Prostate gland (tissue), 2 donors: ENCODE measurements around the gene IL17F. TPM values are rescaled to one million over a fixed set of nuclear protein-coding genes. Genes with fewer than 3 reads are reported as not detected.

Source experiments
- DNase-seq: peaks from one replicate; pipeline ENCODE4 v3.0.0-alpha.2; 2019; ENCODE audit warnings: low spot score
- H3K27ac ChIP-seq, 2 donors: fragments of 200-600 bp; sonication (generic); 2 replicates each; pipeline ENCODE4 v1.5.1; 2017 to 2019
- H3K27me3 ChIP-seq: fragments of 200-600 bp; sonication (generic); replicated peaks from 2 replicates; pipeline ENCODE4 v1.5.1; 2019; ENCODE audit not compliant: insufficient read depth
- H3K36me3 ChIP-seq, 2 donors: fragments of 200-600 bp; sonication (generic); 1 replicate in 1 of 2; 2 replicates in 1 of 2; pipeline versions ENCODE4 v1.5.1 to v1.8.1; 2017 to 2019
- H3K4me1 ChIP-seq: fragments of 200-600 bp; sonication (generic); replicated peaks from 2 replicates; pipeline ENCODE4 v1.5.1; 2019
- H3K4me3 ChIP-seq, 2 donors: fragments of 200-600 bp; sonication (generic); 2 replicates each; pipeline ENCODE4 v1.5.1; 2017 to 2019
- H3K9me3 ChIP-seq: fragments of 200-600 bp; sonication (generic); 2 replicates; pipeline ENCODE4 v1.5.1; 2017
- POLR2A ChIP-seq: fragments of 450-650 bp; IDR thresholded peaks from one replicate; pipeline ENCODE4 v1.6.1; 2016; ENCODE audit warnings: antibody characterized with exemption, mild to moderate bottlenecking
- POLR2AphosphoS5 ChIP-seq: sonication (generic); formaldehyde crosslinking; IDR thresholded peaks from one replicate; pipeline ENCODE4 v1.6.1; 2017; ENCODE audit warnings: antibody characterized with exemption
- WGBS: methylation state at CpG from one replicate; pipeline ENCODE4 v1.1.5; 2018; 5-methylcytosine and 5-hydroxymethylcytosine counted together
- intact Hi-C: fragments of 100-400 bp; cut with DNase I; formaldehyde crosslinking; loops from one replicate; pipeline ENCODE4 v1.14.2; 2022
- total RNA-seq, 2 donors: library from RNA; depleted of rRNA; stranded (reverse); fragments of >200 nt; gene quantifications; one replicate each; pipeline ENCODE4 v1.1.0, GENCODE V29; 2016
- TF ChIP-seq, protein P1 (sequence below), 4 experiments: fragments of 200-600 bp in 2 of 4; fragments of 450-650 bp in 2 of 4; sonication (generic) in 2 of 4; IDR thresholded peaks; 1 replicate in 3 of 4; 2 replicates in 1 of 4; pipeline ENCODE4 v1.5.1; 2016 to 2019; ENCODE audit warnings: antibody characterized with exemption in 4 of 4, mild to moderate bottlenecking in 2 of 4, moderate library complexity in 2 of 4

The IL17F gene
- total RNA-seq, 2 donors from 2014 or later: not detected

DNA sequence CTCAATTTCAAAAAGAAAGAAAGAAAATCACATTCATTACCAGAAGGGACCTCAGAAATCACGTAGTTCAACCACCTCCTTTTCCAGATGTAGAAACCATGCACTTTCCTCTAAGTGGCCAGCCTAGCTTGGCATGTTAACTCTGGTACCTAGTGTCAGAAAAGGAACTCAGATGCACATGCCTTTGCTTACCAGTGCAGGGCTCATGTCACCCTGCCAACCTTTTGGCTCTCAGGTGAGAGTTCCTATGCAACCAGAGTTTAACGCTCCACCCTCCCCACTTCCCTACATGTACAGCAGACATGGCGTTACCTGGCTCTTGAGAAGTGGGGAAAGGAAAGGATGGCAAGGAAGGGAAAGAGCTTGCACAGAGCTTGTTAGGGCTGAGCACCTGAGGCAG is 16.3 kb upstream of the IL17F start:
- H3K9me3 ChIP-seq: no peaks in the 10 kb centered on the region
- no peak overlapping the region for H3K4me3 ChIP-seq
- H3K36me3 ChIP-seq: no peaks in the 10 kb centered on the region
- TF ChIP-seq, protein P1, sequence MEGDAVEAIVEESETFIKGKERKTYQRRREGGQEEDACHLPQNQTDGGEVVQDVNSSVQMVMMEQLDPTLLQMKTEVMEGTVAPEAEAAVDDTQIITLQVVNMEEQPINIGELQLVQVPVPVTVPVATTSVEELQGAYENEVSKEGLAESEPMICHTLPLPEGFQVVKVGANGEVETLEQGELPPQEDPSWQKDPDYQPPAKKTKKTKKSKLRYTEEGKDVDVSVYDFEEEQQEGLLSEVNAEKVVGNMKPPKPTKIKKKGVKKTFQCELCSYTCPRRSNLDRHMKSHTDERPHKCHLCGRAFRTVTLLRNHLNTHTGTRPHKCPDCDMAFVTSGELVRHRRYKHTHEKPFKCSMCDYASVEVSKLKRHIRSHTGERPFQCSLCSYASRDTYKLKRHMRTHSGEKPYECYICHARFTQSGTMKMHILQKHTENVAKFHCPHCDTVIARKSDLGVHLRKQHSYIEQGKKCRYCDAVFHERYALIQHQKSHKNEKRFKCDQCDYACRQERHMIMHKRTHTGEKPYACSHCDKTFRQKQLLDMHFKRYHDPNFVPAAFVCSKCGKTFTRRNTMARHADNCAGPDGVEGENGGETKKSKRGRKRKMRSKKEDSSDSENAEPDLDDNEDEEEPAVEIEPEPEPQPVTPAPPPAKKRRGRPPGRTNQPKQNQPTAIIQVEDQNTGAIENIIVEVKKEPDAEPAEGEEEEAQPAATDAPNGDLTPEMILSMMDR (IDR thresholded peaks at IDR 0.05): no peak
- TF ChIP-seq POLR2A (no peak), POLR2AphosphoS5 (no peak)
- no peaks in the 10 kb centered on the region for H3K4me1 ChIP-seq
- DNase-seq: no peak
- no peak overlapping the region for H3K27ac ChIP-seq
- intact Hi-C loops: loop anchor here (10.0 kb wide), 2 partner anchors 96 to 156 kb away; no protein-coding TSS in a partner anchor
- H3K27me3 ChIP-seq: no peaks in the 10 kb centered on the region
- 89% methylated on average over 3 of the region's 3 CpGs for WGBS

DNA sequence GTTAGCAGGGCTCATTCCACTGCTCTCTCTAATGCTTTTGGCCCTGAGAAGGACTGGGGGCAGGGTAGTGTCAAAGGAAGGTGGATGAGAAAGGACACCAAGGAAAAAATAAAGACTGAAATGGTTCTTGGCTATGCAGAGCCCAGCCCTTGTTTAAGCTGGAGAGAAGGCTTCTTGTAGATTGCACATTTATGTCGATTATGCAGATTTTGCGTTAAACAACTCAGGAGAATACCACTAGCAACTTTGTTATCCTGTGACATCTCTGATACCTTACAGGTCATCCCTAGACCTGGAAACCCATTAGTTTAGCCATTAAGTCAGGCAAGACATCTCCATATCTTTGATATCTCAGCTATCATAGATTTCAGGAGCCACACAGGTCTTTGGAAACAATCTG is 11.1 kb upstream of the IL17F start:
- H3K27me3 ChIP-seq: no peaks in the 10 kb centered on the region
- no peaks in the 10 kb centered on the region for H3K36me3 ChIP-seq
- DNase-seq: no peak
- no peak overlapping the region for H3K27ac ChIP-seq
- TF ChIP-seq POLR2A (no peak), POLR2AphosphoS5 (no peak)
- TF ChIP-seq, protein P1 (IDR thresholded peaks at IDR 0.05): no peak
- H3K9me3 ChIP-seq: no peaks in the 10 kb centered on the region
- 96% methylated on average over 2 of the region's 2 CpGs for WGBS
- no peak overlapping the region for H3K4me3 ChIP-seq
- intact Hi-C loops: no loop called here
- H3K4me1 ChIP-seq: no peaks in the 10 kb centered on the region

DNA sequence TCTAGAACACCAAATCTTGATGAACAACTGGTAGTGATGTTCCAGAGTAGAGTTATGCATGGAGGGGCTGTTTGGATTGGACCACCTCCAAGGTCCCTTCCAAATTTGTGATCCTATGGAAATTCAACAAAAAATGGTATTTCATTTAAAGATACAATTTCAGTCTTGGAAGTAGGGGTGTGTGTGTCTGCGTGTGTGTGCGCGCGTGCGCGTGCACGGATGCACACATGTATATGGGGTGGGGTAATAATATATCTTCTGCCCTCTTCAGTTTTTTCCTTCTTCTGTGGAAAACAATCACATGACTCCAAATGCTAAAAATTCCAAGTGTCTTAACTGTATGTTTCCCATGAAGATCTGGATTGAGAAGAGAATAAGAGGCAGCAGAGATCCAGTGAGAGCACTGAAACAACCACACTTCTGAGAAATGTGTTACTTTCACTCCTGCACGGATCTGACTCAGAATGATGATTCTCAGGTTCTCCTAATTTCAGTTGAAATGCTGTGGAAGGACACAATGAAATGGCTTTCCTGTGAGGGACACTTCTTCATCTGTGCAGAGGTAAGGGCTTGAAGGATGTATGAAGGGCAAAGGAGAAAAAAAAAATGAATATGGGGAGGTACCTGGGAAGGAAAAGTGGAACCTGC is 10.6 kb upstream of the IL17F start:
- Histone ChIP-seq H3K27me3 (no peaks in the 10 kb centered on the region), H3K4me1 (no peaks in the 10 kb centered on the region), H3K4me3 (no peak overlapping the region), H3K27ac (no peak overlapping the region), H3K9me3 (no peaks in the 10 kb centered on the region), H3K36me3 (no peaks in the 10 kb centered on the region)
- 96% methylated on average over 8 of the region's 8 CpGs for WGBS
- intact Hi-C loops: no loop called here
- no peak for TF ChIP-seq POLR2AphosphoS5
- no peak for TF ChIP-seq POLR2A
- TF ChIP-seq, protein P1 (IDR thresholded peaks at IDR 0.05): no peak
- DNase-seq: no peak

DNA sequence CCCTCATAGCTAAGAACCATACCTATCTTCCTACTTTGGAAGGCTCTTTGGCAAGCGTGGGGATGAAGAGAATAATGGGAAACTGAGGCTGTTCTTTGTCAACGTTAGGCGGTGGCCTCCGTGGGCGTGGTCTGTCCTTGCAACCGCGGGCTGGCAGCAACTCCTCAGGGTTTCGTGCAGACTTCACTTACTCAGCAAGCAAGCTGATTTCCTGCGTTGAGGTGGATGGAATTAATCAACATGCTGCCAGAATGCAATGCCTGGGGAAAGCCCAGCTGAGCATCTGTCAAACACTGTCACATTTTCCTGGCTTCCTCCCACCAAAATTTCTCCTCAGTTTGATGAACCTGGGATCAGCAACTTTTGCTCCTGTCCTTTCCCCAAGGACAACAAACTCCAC is 9.2 kb upstream of the IL17F start:
- no peaks in the 10 kb centered on the region for H3K36me3 ChIP-seq
- 56% methylated on average over 9 of the region's 9 CpGs for WGBS
- TF ChIP-seq, protein P1 (IDR thresholded peaks at IDR 0.05): no peak
- no peak for TF ChIP-seq POLR2AphosphoS5
- no peak for TF ChIP-seq POLR2A
- intact Hi-C loops: no loop called here
- no peaks in the 10 kb centered on the region for H3K27me3 ChIP-seq
- DNase-seq: no peak
- no peak overlapping the region for H3K4me3 ChIP-seq
- no peak overlapping the region for H3K27ac ChIP-seq
- no peaks in the 10 kb centered on the region for H3K4me1 ChIP-seq
- no peaks in the 10 kb centered on the region for H3K9me3 ChIP-seq

DNA sequence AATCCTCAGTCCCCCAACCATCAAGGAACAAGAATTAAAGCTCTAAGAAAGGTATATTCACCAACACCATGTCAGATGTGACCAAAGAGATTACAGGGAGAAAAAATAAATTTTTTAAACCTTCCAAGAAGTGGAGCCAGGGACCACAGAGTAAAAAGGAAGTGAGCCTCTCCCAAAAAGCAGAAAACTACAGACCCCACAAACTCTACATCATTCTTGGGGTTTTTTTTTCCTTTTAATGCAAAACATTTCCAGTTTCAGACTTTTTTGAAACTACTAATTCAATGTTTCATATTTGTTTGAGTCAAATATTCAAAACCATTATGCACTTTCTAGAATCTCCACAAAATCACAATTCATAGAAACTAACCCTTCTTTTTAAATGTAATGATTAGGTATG is 6.8 kb upstream of the IL17F start:
- Histone ChIP-seq H3K4me3 (no peak overlapping the region), H3K4me1 (no peaks in the 10 kb centered on the region), H3K9me3 (no peaks in the 10 kb centered on the region), H3K27ac (no peak overlapping the region), H3K27me3 (no peaks in the 10 kb centered on the region), H3K36me3 (no peaks in the 10 kb centered on the region)
- intact Hi-C loops: no loop called here
- TF ChIP-seq, protein P1 (IDR thresholded peaks at IDR 0.05): no peak
- TF ChIP-seq POLR2AphosphoS5 (no peak), POLR2A (no peak)
- DNase-seq: no peak
